ENCODE measurements around the gene PKP2.
A peak's percentile ranks its signal among the peaks of the same experiment; 100 is the strongest.
"Not testable (repeated sequence)": the region's sequence is repeated elsewhere in the genome, so short reads cannot be mapped to it uniquely, and the experiment has no call there.

PKP2 gene

GRCh38 chr12:32895688-32896431, 717 bp downstream of the PKP2 start:
- DNase-seq: peak; percentile 49

- DNase-seq: no peak
Observed at GRCh38 chr12:32894566-32894965, 2.0 kb downstream of the PKP2 start.

GRCh38 chr12:32893458-32893857, 3.1 kb downstream of the PKP2 start:
- no peak for DNase-seq

GRCh38 chr12:32893043-32893442, 3.5 kb downstream of the PKP2 start:
- no peak for DNase-seq

- DNase-seq: not testable (repeated sequence)
Observed at GRCh38 chr12:32892369-32892768, 4.2 kb downstream of the PKP2 start.

- DNase-seq: no peak
Observed at GRCh38 chr12:32891956-32892355, 4.6 kb downstream of the PKP2 start.

GRCh38 chr12:32891526-32891925, 5.1 kb downstream of the PKP2 start:
- no peak for DNase-seq

- no peak for DNase-seq
Observed at GRCh38 chr12:32889011-32889760, 7.4 kb downstream of the PKP2 start.

GRCh38 chr12:32887058-32887457, 9.5 kb downstream of the PKP2 start:
- no peak for DNase-seq

- DNase-seq: no peak
Observed at GRCh38 chr12:32885831-32886230, 10.7 kb downstream of the PKP2 start.

GRCh38 chr12:32884962-32885361, 11.6 kb downstream of the PKP2 start:
- no peak for DNase-seq

GRCh38 chr12:32881702-32882101, 14.9 kb downstream of the PKP2 start:
- DNase-seq: no peak

- no peak for DNase-seq
Observed at GRCh38 chr12:32881107-32881506, 15.5 kb downstream of the PKP2 start.

- DNase-seq: not testable (repeated sequence)
Observed at GRCh38 chr12:32879066-32879465, 17.5 kb downstream of the PKP2 start.

- DNase-seq: no peak
Observed at GRCh38 chr12:32877601-32878459, 18.7 kb downstream of the PKP2 start.

- no peak for DNase-seq
Observed at GRCh38 chr12:32876004-32876403, 20.6 kb downstream of the PKP2 start.

GRCh38 chr12:32874975-32875374, 21.6 kb downstream of the PKP2 start:
- DNase-seq: no peak

- DNase-seq: no peak
Observed at GRCh38 chr12:32874078-32874477, 22.5 kb downstream of the PKP2 start.

GRCh38 chr12:32872416-32872815, 24.2 kb downstream of the PKP2 start:
- DNase-seq: not testable (repeated sequence)

GRCh38 chr12:32870716-32871115, 25.9 kb downstream of the PKP2 start:
- no peak for DNase-seq

- no peak for DNase-seq
Observed at GRCh38 chr12:32868885-32869284, 27.7 kb downstream of the PKP2 start.

GRCh38 chr12:32864731-32865130, 31.8 kb downstream of the PKP2 start:
- DNase-seq: no peak

GRCh38 chr12:32863128-32863527, 33.4 kb downstream of the PKP2 start:
- no peak for DNase-seq

Data from 8988T (cell line).